Tibial nerve (tissue), 4 donors: Measurements from ENCODE around the gene SLC9A9.

Source experiments
- EP300 ChIP-seq, 2 donors: sonication (generic); formaldehyde crosslinking; IDR thresholded peaks; one replicate each; pipeline ENCODE4 v1.6.1; 2017; ENCODE audit warnings: antibody characterized with exemption in 2 of 2, mild to moderate bottlenecking in 1 of 2
- POLR2A ChIP-seq, 2 donors: fragments of 450-650 bp; IDR thresholded peaks; one replicate each; pipeline ENCODE4 v1.6.1; 2017; ENCODE audit warnings: antibody characterized with exemption in 2 of 2, mild to moderate bottlenecking in 2 of 2, moderate library complexity in 2 of 2
- TF ChIP-seq, protein P1 (sequence below), 5 experiments: fragments of 200-600 bp in 3 of 5; fragments of 450-650 bp in 2 of 5; sonication (generic) in 3 of 5; IDR thresholded peaks; one replicate each; pipeline ENCODE4 v1.5.1; 2016 to 2019; ENCODE audit warnings: antibody characterized with exemption in 5 of 5, mild to moderate bottlenecking in 3 of 5, moderate library complexity in 2 of 5

DNA sequence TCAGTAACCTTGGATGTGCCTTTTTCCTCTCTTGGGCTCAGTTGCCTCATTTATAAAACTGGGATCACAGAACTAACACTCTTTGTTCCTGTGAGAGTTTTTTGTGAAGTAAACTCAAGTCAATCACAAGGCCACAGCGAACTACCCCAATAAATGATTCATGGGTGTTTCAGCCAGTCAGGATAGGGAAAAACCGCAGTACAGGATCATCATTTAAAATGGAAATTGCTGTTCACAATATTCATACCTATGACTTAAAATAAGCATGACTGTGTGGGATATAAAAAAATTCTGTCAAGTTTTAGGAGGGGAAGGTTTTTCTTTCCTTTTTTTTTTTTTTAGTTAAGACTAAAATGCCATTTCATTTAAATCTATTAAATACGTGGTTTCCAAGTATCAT is 490.6 kb downstream of the SLC9A9 start:
- TF ChIP-seq, protein P1, sequence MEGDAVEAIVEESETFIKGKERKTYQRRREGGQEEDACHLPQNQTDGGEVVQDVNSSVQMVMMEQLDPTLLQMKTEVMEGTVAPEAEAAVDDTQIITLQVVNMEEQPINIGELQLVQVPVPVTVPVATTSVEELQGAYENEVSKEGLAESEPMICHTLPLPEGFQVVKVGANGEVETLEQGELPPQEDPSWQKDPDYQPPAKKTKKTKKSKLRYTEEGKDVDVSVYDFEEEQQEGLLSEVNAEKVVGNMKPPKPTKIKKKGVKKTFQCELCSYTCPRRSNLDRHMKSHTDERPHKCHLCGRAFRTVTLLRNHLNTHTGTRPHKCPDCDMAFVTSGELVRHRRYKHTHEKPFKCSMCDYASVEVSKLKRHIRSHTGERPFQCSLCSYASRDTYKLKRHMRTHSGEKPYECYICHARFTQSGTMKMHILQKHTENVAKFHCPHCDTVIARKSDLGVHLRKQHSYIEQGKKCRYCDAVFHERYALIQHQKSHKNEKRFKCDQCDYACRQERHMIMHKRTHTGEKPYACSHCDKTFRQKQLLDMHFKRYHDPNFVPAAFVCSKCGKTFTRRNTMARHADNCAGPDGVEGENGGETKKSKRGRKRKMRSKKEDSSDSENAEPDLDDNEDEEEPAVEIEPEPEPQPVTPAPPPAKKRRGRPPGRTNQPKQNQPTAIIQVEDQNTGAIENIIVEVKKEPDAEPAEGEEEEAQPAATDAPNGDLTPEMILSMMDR (IDR thresholded peaks at IDR 0.05): no peak
- no peak for TF ChIP-seq POLR2A (IDR thresholded peaks at IDR 0.05)
- TF ChIP-seq EP300 (IDR thresholded peaks at IDR 0.05): no peak
